ENCODE data around the gene ADGRA1.

ADGRA1 gene

DNA sequence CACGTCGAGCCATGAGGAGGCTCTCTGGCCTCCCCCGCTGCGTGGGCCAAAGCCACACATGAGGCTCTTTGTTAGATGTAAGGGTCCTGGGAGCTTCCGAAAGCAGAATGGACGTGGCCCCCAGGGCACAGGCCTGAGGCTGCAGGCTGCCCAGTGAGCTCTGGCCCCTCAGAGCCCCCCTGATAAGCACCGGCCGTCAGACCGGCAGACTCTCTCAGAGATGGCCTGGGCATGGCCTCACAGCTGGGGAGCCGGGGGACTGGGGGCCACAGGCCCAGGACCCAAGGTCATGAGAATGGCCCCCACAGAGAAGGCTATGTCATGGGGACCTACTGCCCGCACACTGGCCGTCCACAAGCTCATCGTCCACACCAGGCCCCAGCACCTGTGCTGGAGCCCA lies 31.7 kb upstream of the ADGRA1 start:
- Histone ChIP-seq H3K4me2 (ENCODE audit: low read length) (no peak overlapping the region), H3K4me1 (ENCODE audit: control insufficient read depth in 1 of 2, insufficient read depth in 2 of 2, low read length in 2 of 2) (no peaks in the 10 kb centered on the region), H3K9ac (ENCODE audit: low read length) (no peak overlapping the region), H2BK5ac (ENCODE audit: low read depth, low read length, poor library complexity) (no peak overlapping the region), H3K9me3 (ENCODE audit: insufficient read depth, low read depth, low read length) (peaks cover 9% of the 10 kb centered on the region), H2AFZ (ENCODE audit: insufficient read depth, low read length, poor library complexity) (no peak overlapping the region), H3K4ac (ENCODE audit: low read depth, low read length) (no peak overlapping the region), H3K27ac (ENCODE audit: low read depth, low read length) (no peak overlapping the region), H3K18ac (ENCODE audit: low read length) (no peak overlapping the region), H4K12ac (ENCODE audit: low read depth, low read length) (no peak overlapping the region), H2BK12ac (ENCODE audit: low read length) (no peak overlapping the region), H3K14ac (ENCODE audit: low read length) (no peak overlapping the region), H3K23ac (ENCODE audit: low read length) (no peak overlapping the region), H4K91ac (ENCODE audit: low read depth, low read length) (no peak overlapping the region), H3K79me2 (ENCODE audit: control insufficient read depth, insufficient read depth, low read length, poor library complexity) (no peaks in the 10 kb centered on the region), H3K4me3 (ENCODE audit: low read depth, low read length) (no peak overlapping the region), H2BK120ac (ENCODE audit: insufficient read depth, low read length, poor library complexity) (no peak overlapping the region), H4K8ac (ENCODE audit: low read depth, low read length) (no peak overlapping the region), H3K36me3 (ENCODE audit: control insufficient read depth in 1 of 2, insufficient read depth in 2 of 2, low read length in 2 of 2) (no peaks in the 10 kb centered on the region), H2AK5ac (ENCODE audit: low read length) (no peak overlapping the region), H3K27me3 (ENCODE audit: insufficient read depth, low read length) (no peaks in the 10 kb centered on the region), H3K79me1 (ENCODE audit: low read length) (no peaks in the 10 kb centered on the region)
- no CpG with 5 or more reads among the region's 13 CpGs for WGBS (ENCODE audit: extremely low coverage, insufficient coverage, insufficient read length)
- DNase-seq: no peak

DNA sequence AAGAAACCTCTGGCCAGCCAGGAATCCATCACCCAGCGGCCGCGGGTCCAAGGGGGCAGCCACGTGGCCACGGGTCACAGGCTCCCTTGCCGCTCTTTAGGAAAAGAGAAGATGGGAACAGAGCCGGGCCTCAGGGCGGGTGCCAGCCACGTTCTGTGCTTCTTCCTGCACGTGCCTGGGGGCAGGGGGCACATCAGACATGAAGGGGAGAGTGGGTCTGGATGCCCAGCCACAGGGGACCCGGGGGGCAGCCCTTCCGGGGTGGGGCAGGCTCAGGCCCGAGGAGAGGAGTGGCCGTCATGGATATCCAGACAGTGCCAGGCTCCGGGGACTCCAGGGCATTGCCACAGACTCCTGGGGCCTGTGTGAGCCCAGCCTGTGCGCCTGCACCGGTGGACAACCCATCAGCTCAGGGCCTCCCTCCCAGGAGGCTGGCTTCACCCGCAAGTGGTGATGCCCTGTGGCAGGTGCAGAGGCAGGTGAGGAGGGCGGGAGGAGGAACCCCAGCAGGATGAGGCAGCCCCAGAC lies 31.0 kb upstream of the ADGRA1 start:
- no peak overlapping the region for H2AK5ac ChIP-seq (ENCODE audit: low read length)
- H3K27ac ChIP-seq (ENCODE audit: low read depth, low read length): no peak overlapping the region
- no peak overlapping the region for H3K9ac ChIP-seq (ENCODE audit: low read length)
- no CpG with 5 or more reads among the region's 19 CpGs for WGBS (ENCODE audit: extremely low coverage, insufficient coverage, insufficient read length)
- H3K4me1 ChIP-seq (ENCODE audit: control insufficient read depth in 1 of 2, insufficient read depth in 2 of 2, low read length in 2 of 2): no peaks in the 10 kb centered on the region
- no peak overlapping the region for H3K23ac ChIP-seq (ENCODE audit: low read length)
- no peak overlapping the region for H4K8ac ChIP-seq (ENCODE audit: low read depth, low read length)
- peaks cover 9% of the 10 kb centered on the region for H3K9me3 ChIP-seq (ENCODE audit: insufficient read depth, low read depth, low read length)
- no peak overlapping the region for H2BK12ac ChIP-seq (ENCODE audit: low read length)
- H2BK120ac ChIP-seq (ENCODE audit: insufficient read depth, low read length, poor library complexity): no peak overlapping the region
- no peak overlapping the region for H3K4me2 ChIP-seq (ENCODE audit: low read length)
- no peak overlapping the region for H2BK5ac ChIP-seq (ENCODE audit: low read depth, low read length, poor library complexity)
- no peaks in the 10 kb centered on the region for H3K36me3 ChIP-seq (ENCODE audit: control insufficient read depth in 1 of 2, insufficient read depth in 2 of 2, low read length in 2 of 2)
- no peaks in the 10 kb centered on the region for H3K27me3 ChIP-seq (ENCODE audit: insufficient read depth, low read length)
- no peak overlapping the region for H3K18ac ChIP-seq (ENCODE audit: low read length)
- H3K79me2 ChIP-seq (ENCODE audit: control insufficient read depth, insufficient read depth, low read length, poor library complexity): no peaks in the 10 kb centered on the region
- no peak overlapping the region for H3K4me3 ChIP-seq (ENCODE audit: low read depth, low read length)
- no peak overlapping the region for H3K14ac ChIP-seq (ENCODE audit: low read length)
- no peak overlapping the region for H3K4ac ChIP-seq (ENCODE audit: low read depth, low read length)
- H4K12ac ChIP-seq (ENCODE audit: low read depth, low read length): no peak overlapping the region
- DNase-seq: no peak
- H3K79me1 ChIP-seq (ENCODE audit: low read length): no peaks in the 10 kb centered on the region
- H2AFZ ChIP-seq (ENCODE audit: insufficient read depth, low read length, poor library complexity): no peak overlapping the region
- no peak overlapping the region for H4K91ac ChIP-seq (ENCODE audit: low read depth, low read length)

DNA sequence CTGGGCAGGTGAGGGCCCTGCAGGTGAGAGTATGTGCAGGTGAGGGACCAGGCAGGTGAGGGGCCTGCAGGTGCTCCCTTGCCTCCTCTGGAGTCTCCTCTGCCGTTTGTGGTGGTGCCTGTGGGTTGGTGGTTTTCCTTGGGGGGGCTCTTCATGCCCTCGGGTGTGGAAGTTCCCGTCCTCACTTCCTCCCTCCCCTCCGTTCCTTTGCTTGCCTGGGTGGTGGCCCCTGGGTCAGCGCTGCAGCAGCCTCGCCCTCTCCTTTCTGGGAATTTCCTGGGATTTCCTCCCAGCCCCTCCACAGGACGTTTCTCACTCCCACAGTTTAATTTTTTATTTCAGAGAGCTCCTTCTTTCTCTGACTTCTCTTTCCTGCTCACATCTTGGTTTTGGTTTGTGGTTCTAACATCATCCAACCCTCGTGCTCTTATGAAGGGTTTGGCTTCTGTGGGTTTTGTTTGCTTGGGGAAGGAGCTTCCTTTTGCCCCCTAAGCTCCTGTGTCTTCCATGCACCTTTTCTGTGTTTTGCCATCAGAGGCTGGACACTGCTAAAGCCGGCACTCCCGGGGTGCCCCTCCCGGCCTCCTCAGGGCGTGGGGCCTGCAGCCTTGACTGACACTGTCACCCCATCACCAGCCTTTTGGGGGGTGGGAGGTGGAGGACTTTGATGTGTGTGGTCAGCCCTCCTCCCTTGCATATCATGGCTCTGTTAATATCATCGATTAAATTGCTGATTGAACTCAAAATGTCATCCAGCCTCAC lies 29.2 kb upstream of the ADGRA1 start:
- H2AFZ ChIP-seq (ENCODE audit: insufficient read depth, low read length, poor library complexity): no peak overlapping the region
- WGBS (ENCODE audit: extremely low coverage, insufficient coverage, insufficient read length): no CpG with 5 or more reads among the region's 13 CpGs
- H3K23ac ChIP-seq (ENCODE audit: low read length): no peak overlapping the region
- no peak overlapping the region for H3K4ac ChIP-seq (ENCODE audit: low read depth, low read length)
- no peaks in the 10 kb centered on the region for H3K79me2 ChIP-seq (ENCODE audit: control insufficient read depth, insufficient read depth, low read length, poor library complexity)
- H2AK5ac ChIP-seq (ENCODE audit: low read length): no peak overlapping the region
- no peak overlapping the region for H3K4me3 ChIP-seq (ENCODE audit: low read depth, low read length)
- no peaks in the 10 kb centered on the region for H3K36me3 ChIP-seq (ENCODE audit: control insufficient read depth in 1 of 2, insufficient read depth in 2 of 2, low read length in 2 of 2)
- no peak overlapping the region for H2BK12ac ChIP-seq (ENCODE audit: low read length)
- no peak overlapping the region for H2BK120ac ChIP-seq (ENCODE audit: insufficient read depth, low read length, poor library complexity)
- H3K4me2 ChIP-seq (ENCODE audit: low read length): no peak overlapping the region
- no peak overlapping the region for H3K18ac ChIP-seq (ENCODE audit: low read length)
- H3K27me3 ChIP-seq (ENCODE audit: insufficient read depth, low read length): no peaks in the 10 kb centered on the region
- H4K91ac ChIP-seq (ENCODE audit: low read depth, low read length): no peak overlapping the region
- H2BK5ac ChIP-seq (ENCODE audit: low read depth, low read length, poor library complexity): no peak overlapping the region
- H3K9ac ChIP-seq (ENCODE audit: low read length): no peak overlapping the region
- H3K14ac ChIP-seq (ENCODE audit: low read length): no peak overlapping the region
- no peaks in the 10 kb centered on the region for H3K4me1 ChIP-seq (ENCODE audit: control insufficient read depth in 1 of 2, insufficient read depth in 2 of 2, low read length in 2 of 2)
- H3K27ac ChIP-seq (ENCODE audit: low read depth, low read length): no peak overlapping the region
- H4K8ac ChIP-seq (ENCODE audit: low read depth, low read length): no peak overlapping the region
- peaks cover 5% of the 10 kb centered on the region for H3K9me3 ChIP-seq (ENCODE audit: insufficient read depth, low read depth, low read length)
- no peak for DNase-seq
- H4K12ac ChIP-seq (ENCODE audit: low read depth, low read length): no peak overlapping the region
- H3K79me1 ChIP-seq (ENCODE audit: low read length): no peaks in the 10 kb centered on the region

- no peaks in the 10 kb centered on the region for H3K27me3 ChIP-seq (ENCODE audit: insufficient read depth, low read length)
- no peaks in the 10 kb centered on the region for H3K4me1 ChIP-seq (ENCODE audit: control insufficient read depth in 1 of 2, insufficient read depth in 2 of 2, low read length in 2 of 2)
- WGBS (ENCODE audit: extremely low coverage, insufficient coverage, insufficient read length): no CpG with 5 or more reads among the region's 7 CpGs
- H4K8ac ChIP-seq (ENCODE audit: low read depth, low read length): no peak overlapping the region
- H3K23ac ChIP-seq (ENCODE audit: low read length): no peak overlapping the region
- DNase-seq: no peak
- H3K4me2 ChIP-seq (ENCODE audit: low read length): no peak overlapping the region
- H3K4me3 ChIP-seq (ENCODE audit: low read depth, low read length): no peak overlapping the region
- no peak overlapping the region for H3K18ac ChIP-seq (ENCODE audit: low read length)
- H3K9ac ChIP-seq (ENCODE audit: low read length): no peak overlapping the region
- no peak overlapping the region for H2BK12ac ChIP-seq (ENCODE audit: low read length)
- H3K14ac ChIP-seq (ENCODE audit: low read length): no peak overlapping the region
- no peak overlapping the region for H3K4ac ChIP-seq (ENCODE audit: low read depth, low read length)
- no peaks in the 10 kb centered on the region for H3K36me3 ChIP-seq (ENCODE audit: control insufficient read depth in 1 of 2, insufficient read depth in 2 of 2, low read length in 2 of 2)
- H2BK5ac ChIP-seq (ENCODE audit: low read depth, low read length, poor library complexity): no peak overlapping the region
- H2BK120ac ChIP-seq (ENCODE audit: insufficient read depth, low read length, poor library complexity): no peak overlapping the region
- H4K91ac ChIP-seq (ENCODE audit: low read depth, low read length): no peak overlapping the region
- no peak overlapping the region for H2AFZ ChIP-seq (ENCODE audit: insufficient read depth, low read length, poor library complexity)
- no peaks in the 10 kb centered on the region for H3K79me1 ChIP-seq (ENCODE audit: low read length)
- no peak overlapping the region for H4K12ac ChIP-seq (ENCODE audit: low read depth, low read length)
- no peak overlapping the region for H2AK5ac ChIP-seq (ENCODE audit: low read length)
- no peaks in the 10 kb centered on the region for H3K79me2 ChIP-seq (ENCODE audit: control insufficient read depth, insufficient read depth, low read length, poor library complexity)
- no peak overlapping the region for H3K27ac ChIP-seq (ENCODE audit: low read depth, low read length)
- H3K9me3 ChIP-seq (ENCODE audit: insufficient read depth, low read depth, low read length): peaks cover 5% of the 10 kb centered on the region
These were observed 28.6 kb upstream of the ADGRA1 start for GRCh38 chr10:133059093-133059470.

Data from trophoblast cell (in vitro differentiated cells and primary cell).